HepG2 (cell line): ENCODE data around the gene PRSS22. TPM values are rescaled to one million over a fixed set of nuclear protein-coding genes. Genes with fewer than 3 reads are reported as not detected.

ENCODE experiments used
- ATAC-seq: fragments of 200-7000 bp; cut with Tn5 transposase; 3 replicates; pipeline ENCODE4 v1.9.1; 2020; ENCODE audit warnings: mild to moderate bottlenecking, moderate library complexity
- BruUV-seq: library from RNA; stranded (reverse); fragments of 400-500 nt; replicated peaks from 2 replicates; lab custom pipeline; 2021; lab: Mats Ljungman, UMichigan
- CTCF ChIA-PET: fragments of 300-600 bp; formaldehyde crosslinking; extraction: SDS; loops from one replicate; lab custom pipeline; 2021; ENCODE audit warnings: low total read pairs, inconsistent platforms, low intra/inter-chr PET ratio; lab: Yijun Ruan, JAX
- POLR2A ChIA-PET: fragments of 350-600 bp; sonication (Branson Sonifier 250); formaldehyde crosslinking; loops from one replicate; lab custom pipeline; 2020; ENCODE audit warnings: antibody characterized with exemption, inconsistent platforms; lab: Yijun Ruan, JAX
- DNase-seq: peaks from one replicate; pipeline ENCODE4 v3.0.0-alpha.2; 2015; ENCODE audit warnings: low spot score
- FAIRE-seq: peaks from 3 replicates; lab custom pipeline; 2011; peaks lifted over from hg19 to GRCh38; lab: Jason Lieb, UNC
- H2AFZ ChIP-seq: one replicate; pipeline ENCODE4 v1.6.1; 2011; ENCODE audit warnings: low read length, inconsistent platforms
- H3K27ac ChIP-seq: fragments of 300-600 bp; 3 replicates; pipeline ENCODE4 v1.8.0; 2011; ENCODE audit warnings: mixed run types, mild to moderate bottlenecking, mixed read lengths, low read length, inconsistent platforms; ENCODE audit not compliant: insufficient read depth; ENCODE audit errors: extremely low read length
- H3K27me3 ChIP-seq, 2 experiments: fragments of 200-600 bp in 1 of 2; 2 replicates in 1 of 2; 3 replicates in 1 of 2; pipeline versions ENCODE4 v1.6.0 to v1.8.0; 2011; ENCODE audit warnings: low read length in 2 of 2, mild to moderate bottlenecking in 2 of 2, moderate library complexity in 2 of 2, inconsistent platforms in 1 of 2; ENCODE audit not compliant: insufficient read depth in 2 of 2, control insufficient read depth in 1 of 2
- H3K36me3 ChIP-seq, 2 experiments: fragments of 200-600 bp in 1 of 2; replicated peaks in 1 of 2; 2 replicates in 1 of 2; 3 replicates in 1 of 2; pipeline versions ENCODE4 v1.5.1 to v1.8.0; 2011; ENCODE audit warnings: low read length in 2 of 2, inconsistent platforms in 1 of 2; ENCODE audit not compliant: insufficient read depth in 2 of 2, control insufficient read depth in 1 of 2
- H3K4me1 ChIP-seq: 2 replicates; pipeline ENCODE4 v1.5.1; 2012; ENCODE audit warnings: low read length, inconsistent platforms; ENCODE audit not compliant: insufficient read depth
- H3K4me2 ChIP-seq: 2 replicates; pipeline ENCODE4 v1.6.0; 2011; ENCODE audit warnings: low read depth, low read length, inconsistent platforms
- H3K4me3 ChIP-seq, 3 experiments: fragments of 200-600 bp in 1 of 3; sonication (generic), shearing (Covaris generic) in 1 of 3; replicated peaks in 1 of 3; 2 replicates each; pipeline ENCODE4 v1.5.1; 2011 to 2016; ENCODE audit warnings: low read length in 3 of 3, inconsistent platforms in 2 of 3, low read depth in 2 of 3, mild to moderate bottlenecking in 2 of 3, control low read depth in 1 of 3, mixed read lengths in 1 of 3; ENCODE audit not compliant: insufficient read depth in 1 of 3
- H3K79me2 ChIP-seq: one replicate; pipeline ENCODE4 v1.6.1; 2011; ENCODE audit warnings: low read length, inconsistent platforms; ENCODE audit not compliant: insufficient read depth
- H3K9ac ChIP-seq: 2 replicates; pipeline ENCODE4 v1.6.0; 2011; ENCODE audit warnings: mild to moderate bottlenecking, low read depth, low read length, inconsistent platforms; ENCODE audit not compliant: insufficient read depth
- H3K9me3 ChIP-seq: 2 replicates; pipeline ENCODE4 v1.5.1; 2012; ENCODE audit warnings: mild to moderate bottlenecking, low read length
- H4K20me1 ChIP-seq: 2 replicates; pipeline ENCODE4 v1.6.0; 2011; ENCODE audit warnings: inconsistent platforms, mild to moderate bottlenecking, low read length, moderate library complexity; ENCODE audit not compliant: insufficient read depth
- MIXL1 ChIP-seq: IDR thresholded peaks from 2 replicates; pipeline ENCODE4 v1.6.1; 2016
- NBN ChIP-seq: fragments of 450-650 bp; conservative IDR thresholded peaks from 2 replicates; pipeline ENCODE4 v1.6.1; 2017
- RARA ChIP-seq: IDR thresholded peaks from 2 replicates; pipeline ENCODE4 v1.6.1; 2016; ENCODE audit warnings: missing genetic modification reagents, missing compliant biosample characterization
- SMAD1 ChIP-seq: sonication (generic); formaldehyde crosslinking; IDR thresholded peaks from 2 replicates; pipeline ENCODE4 v1.4.0; 2020; ENCODE audit warnings: missing genetic modification reagents, low read depth, mild to moderate bottlenecking, borderline replicate concordance
- TEAD2 ChIP-seq: sonication (generic); formaldehyde crosslinking; IDR thresholded peaks from 2 replicates; pipeline ENCODE4 v1.9.0; 2021; ENCODE audit warnings: missing genetic modification reagents
- WIZ ChIP-seq: sonication (generic); formaldehyde crosslinking; IDR thresholded peaks from 2 replicates; pipeline ENCODE4 v1.5.1; 2020; ENCODE audit warnings: mild to moderate bottlenecking, missing genetic modification reagents
- ZKSCAN8 ChIP-seq: IDR thresholded peaks from 2 replicates; pipeline ENCODE4 v1.6.1; 2016; ENCODE audit warnings: borderline replicate concordance, missing genetic modification reagents, missing compliant biosample characterization
- WGBS: methylation state at CpG from one replicate; pipeline ENCODE4 v1.1.6; 2017; ENCODE audit warnings: low lambda C conversion rate; 5-methylcytosine and 5-hydroxymethylcytosine counted together
- in situ Hi-C: cut with HindIII; loops from 2 replicates; pipeline ENCODE4 v1.10.0; 2017; ENCODE audit warnings: low pct_unique_long_range_greater_than_20kb; ENCODE audit not compliant: extremely low pct_ligation_motif_present
- intact Hi-C: fragments of 100-400 bp; cut with micrococcal nuclease; formaldehyde crosslinking; loops from one replicate; pipeline ENCODE4 v1.10.0; 2022; ENCODE audit not compliant: unreplicated experiment
- polyA plus RNA-seq, 8 experiments: library from polyadenylated mRNA; depleted of rRNA in 3 of 8; stranded (reverse) in 7 of 8; unstranded in 1 of 8; fragments of >200 nt; fragmentation: Illumina TruSeq in 4 of 8; extraction: Trizol in 4 of 8; gene quantifications; 2 replicates each; pipeline versions ENCODE4 v1.2.1 to v1.2.3, GENCODE V29; 2011 to 2016; ENCODE audit warnings: low read depth in 4 of 8, missing spikeins in 1 of 8, mixed read lengths in 1 of 8; ENCODE audit not compliant: insufficient read depth in 1 of 8
- total RNA-seq, 5 experiments: library from RNA; depleted of rRNA; stranded (reverse); fragments of >200 nt; fragmentation: Illumina TruSeq; extraction: Trizol; gene quantifications; 2 replicates each; pipeline ENCODE4 v1.2.3, GENCODE V29; 2016; ENCODE audit warnings: low read depth in 1 of 5
- TF ChIP-seq, protein P1 (sequence below): sonication (generic); formaldehyde crosslinking; IDR thresholded peaks from 2 replicates; pipeline ENCODE4 v1.5.1; 2020; ENCODE audit warnings: mild to moderate bottlenecking, missing genetic modification reagents, borderline replicate concordance

PRSS22 gene
- total and polyA plus RNA-seq, 2 of the 13 experiments (the other 11 are each of a cell fraction or from before 2014, with no cell fraction given), result 0.24 to 0.32 TPM

DNA sequence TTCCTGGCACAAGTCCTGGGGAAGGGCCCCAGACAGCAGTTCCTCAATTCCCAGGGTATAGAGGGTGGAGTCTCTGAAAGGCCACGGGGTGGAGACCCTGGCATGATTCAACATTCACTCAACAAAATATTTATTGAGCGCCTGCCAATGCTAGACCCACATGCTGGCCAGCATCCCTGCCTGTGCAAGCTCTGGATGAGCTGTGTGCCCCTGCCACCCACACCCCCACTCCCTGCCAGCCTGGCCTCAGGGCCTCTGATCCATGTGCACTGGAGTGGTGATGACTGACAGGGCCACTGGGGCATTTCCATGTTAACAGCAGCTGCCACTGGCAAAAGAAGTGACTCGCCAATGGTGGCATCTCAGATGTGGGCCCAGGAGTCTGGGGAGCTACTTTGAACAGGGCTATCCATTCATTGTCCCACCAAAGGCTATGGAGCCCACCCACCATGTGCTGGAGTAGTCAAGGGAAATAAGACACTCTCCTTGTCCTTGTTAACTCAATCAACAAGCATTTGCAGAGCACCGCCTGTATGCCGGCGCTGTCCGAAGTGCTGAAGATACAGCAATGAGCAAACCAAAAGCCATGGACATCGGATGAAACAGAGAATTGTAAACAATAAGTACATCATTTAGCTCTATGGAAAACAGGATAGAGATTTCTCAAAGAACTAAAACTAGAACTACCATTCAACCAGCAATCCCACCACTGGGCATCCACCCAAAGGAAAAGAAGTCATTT is 3.0 kb upstream of the PRSS22 start (continued):
- TF ChIP-seq, protein P1, sequence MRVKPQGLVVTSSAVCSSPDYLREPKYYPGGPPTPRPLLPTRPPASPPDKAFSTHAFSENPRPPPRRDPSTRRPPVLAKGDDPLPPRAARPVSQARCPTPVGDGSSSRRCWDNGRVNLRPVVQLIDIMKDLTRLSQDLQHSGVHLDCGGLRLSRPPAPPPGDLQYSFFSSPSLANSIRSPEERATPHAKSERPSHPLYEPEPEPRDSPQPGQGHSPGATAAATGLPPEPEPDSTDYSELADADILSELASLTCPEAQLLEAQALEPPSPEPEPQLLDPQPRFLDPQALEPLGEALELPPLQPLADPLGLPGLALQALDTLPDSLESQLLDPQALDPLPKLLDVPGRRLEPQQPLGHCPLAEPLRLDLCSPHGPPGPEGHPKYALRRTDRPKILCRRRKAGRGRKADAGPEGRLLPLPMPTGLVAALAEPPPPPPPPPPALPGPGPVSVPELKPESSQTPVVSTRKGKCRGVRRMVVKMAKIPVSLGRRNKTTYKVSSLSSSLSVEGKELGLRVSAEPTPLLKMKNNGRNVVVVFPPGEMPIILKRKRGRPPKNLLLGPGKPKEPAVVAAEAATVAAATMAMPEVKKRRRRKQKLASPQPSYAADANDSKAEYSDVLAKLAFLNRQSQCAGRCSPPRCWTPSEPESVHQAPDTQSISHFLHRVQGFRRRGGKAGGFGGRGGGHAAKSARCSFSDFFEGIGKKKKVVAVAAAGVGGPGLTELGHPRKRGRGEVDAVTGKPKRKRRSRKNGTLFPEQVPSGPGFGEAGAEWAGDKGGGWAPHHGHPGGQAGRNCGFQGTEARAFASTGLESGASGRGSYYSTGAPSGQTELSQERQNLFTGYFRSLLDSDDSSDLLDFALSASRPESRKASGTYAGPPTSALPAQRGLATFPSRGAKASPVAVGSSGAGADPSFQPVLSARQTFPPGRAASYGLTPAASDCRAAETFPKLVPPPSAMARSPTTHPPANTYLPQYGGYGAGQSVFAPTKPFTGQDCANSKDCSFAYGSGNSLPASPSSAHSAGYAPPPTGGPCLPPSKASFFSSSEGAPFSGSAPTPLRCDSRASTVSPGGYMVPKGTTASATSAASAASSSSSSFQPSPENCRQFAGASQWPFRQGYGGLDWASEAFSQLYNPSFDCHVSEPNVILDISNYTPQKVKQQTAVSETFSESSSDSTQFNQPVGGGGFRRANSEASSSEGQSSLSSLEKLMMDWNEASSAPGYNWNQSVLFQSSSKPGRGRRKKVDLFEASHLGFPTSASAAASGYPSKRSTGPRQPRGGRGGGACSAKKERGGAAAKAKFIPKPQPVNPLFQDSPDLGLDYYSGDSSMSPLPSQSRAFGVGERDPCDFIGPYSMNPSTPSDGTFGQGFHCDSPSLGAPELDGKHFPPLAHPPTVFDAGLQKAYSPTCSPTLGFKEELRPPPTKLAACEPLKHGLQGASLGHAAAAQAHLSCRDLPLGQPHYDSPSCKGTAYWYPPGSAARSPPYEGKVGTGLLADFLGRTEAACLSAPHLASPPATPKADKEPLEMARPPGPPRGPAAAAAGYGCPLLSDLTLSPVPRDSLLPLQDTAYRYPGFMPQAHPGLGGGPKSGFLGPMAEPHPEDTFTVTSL, result no peak
- TF ChIP-seq WIZ (CRISPR knock-in tag) (peak; percentile 65; the same call in 1 of the 2 replicates), RARA (CRISPR knock-in tag) (0 out of 2 replicates have a peak, but pooled peaks have one; percentile 10), MIXL1 (CRISPR knock-in tag) (peak; percentile 99), ZKSCAN8 (CRISPR knock-in tag) (peak; percentile 95)

DNA sequence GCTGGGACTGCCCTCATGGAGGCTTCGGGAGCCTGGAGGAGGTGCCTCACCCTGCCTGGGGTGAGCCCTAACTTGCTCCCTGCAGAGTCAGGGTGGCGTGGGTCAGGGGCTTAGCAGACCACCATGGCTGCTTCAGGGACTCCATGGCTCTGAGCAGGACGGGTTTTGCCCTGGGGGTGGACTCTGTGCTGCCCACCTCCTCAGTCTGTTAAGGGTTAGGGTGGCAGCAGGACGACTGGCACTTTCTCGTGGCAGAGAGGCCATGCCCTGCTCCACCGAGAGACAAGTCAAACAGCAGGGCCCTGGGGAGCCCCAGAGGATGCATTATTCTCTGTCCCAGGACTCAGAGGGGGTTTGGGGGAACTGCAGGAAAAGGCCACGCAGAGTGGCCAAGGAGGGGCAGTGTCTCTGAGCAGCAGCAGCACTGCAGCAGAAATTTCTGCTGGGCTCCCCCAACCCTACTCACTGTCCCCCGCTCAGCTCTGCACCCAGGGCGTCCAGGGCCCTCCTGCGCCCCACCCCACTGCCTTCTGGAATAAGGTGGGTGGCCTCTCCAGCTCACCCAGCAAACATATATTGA is 1.8 kb upstream of the PRSS22 start:
- Histone ChIP-seq H3K36me3 (no peaks in the 10 kb centered on the region), H3K79me2 (no peaks in the 10 kb centered on the region), H3K4me1 (peaks cover 16% of the 10 kb centered on the region), H4K20me1 (no peaks in the 10 kb centered on the region), H3K4me2 (no peak overlapping the region), H3K9ac (no peak overlapping the region), H3K27me3 (peaks cover 0 to 2% of the 10 kb centered on the region in 2 experiments; a peak in 2 of 5 replicates), H3K4me3 (no peak overlapping the region), H3K27ac (no peak overlapping the region), H3K9me3 (peaks cover 7% of the 10 kb centered on the region; the same call in 1 of the 2 replicates), H2AFZ (no peak overlapping the region)
- POLR2A ChIA-PET, result no interaction called here
- ATAC-seq (no peak), DNase-seq (no peak)
- intact Hi-C loops, result no loop called here
- CTCF ChIA-PET, result no interaction called here
- 34% methylated on average over 5 of the region's 10 CpGs for WGBS
- no TSS peak for BruUV-seq
- TF ChIP-seq TEAD2, result no peak
- TF ChIP-seq SMAD1 (CRISPR knock-in tag), result no peak
- TF ChIP-seq NBN, result no peak
- TF ChIP-seq, all 625 proteins: peak for 0
- in situ Hi-C loops, result no loop called here
- FAIRE-seq, result no peak
